ENCODE data around the gene GLYAT.
"Not testable (repeated sequence)": the region's sequence is repeated elsewhere in the genome, so short reads cannot be mapped to it uniquely, and the experiment has no call there.

Gene GLYAT

DNA sequence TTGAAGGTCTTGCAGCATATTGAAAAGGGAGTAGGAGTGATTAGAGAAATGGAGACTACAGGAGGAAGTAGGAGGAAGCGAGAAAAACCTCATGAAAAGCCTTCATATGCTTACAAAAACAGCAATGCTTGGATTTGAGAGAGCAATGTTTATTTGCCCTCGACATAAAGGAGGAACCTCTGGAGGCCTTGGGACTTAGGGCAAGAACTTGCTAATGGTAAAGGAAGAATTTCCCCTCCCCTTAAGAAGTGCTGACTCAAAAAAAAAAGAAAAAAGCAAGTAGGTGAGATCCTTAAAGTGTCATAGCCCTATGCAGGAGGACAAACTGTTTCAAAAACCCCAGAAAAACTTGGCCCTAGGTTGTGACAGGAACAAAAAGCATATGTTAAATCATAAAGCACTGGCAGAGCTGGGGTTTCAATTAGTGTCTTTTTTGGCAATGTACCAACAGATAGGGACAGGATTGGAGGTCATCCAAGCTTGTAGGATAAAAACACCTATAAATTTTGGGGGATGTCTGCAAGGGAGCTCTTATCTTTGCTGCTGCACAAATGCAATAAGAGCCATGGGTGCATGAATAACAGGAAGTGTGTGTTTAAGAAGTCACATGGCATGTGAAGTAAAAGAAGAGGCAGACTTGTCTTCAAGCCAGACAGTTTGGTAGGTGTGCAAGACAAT lies 4.9 kb downstream of the GLYAT start:
- Histone ChIP-seq H3K4me1 (ENCODE audit: control insufficient read depth in 2 of 2, insufficient read depth in 2 of 2, low read length in 2 of 2) (peaks cover 3 to 6% of the 10 kb centered on the region in 2 donors), H3K27me3 (ENCODE audit: control insufficient read depth in 2 of 2, insufficient read depth in 2 of 2, low read length in 2 of 2) (no peaks in the 10 kb centered on the region), H3K4me3 (ENCODE audit: low read length in 2 of 2) (no peak overlapping the region), H3K9me3 (ENCODE audit: control insufficient read depth in 2 of 2, low read length in 2 of 2) (no peaks in the 10 kb centered on the region), H3K27ac (ENCODE audit: low read depth in 2 of 2, low read length in 2 of 2) (no peak overlapping the region), H3K9ac (ENCODE audit: low read depth in 1 of 2, low read length in 2 of 2) (no peak overlapping the region), H3K36me3 (ENCODE audit: control insufficient read depth in 2 of 2, insufficient read depth in 2 of 2, low read length in 2 of 2) (no peaks in the 10 kb centered on the region)

DNA sequence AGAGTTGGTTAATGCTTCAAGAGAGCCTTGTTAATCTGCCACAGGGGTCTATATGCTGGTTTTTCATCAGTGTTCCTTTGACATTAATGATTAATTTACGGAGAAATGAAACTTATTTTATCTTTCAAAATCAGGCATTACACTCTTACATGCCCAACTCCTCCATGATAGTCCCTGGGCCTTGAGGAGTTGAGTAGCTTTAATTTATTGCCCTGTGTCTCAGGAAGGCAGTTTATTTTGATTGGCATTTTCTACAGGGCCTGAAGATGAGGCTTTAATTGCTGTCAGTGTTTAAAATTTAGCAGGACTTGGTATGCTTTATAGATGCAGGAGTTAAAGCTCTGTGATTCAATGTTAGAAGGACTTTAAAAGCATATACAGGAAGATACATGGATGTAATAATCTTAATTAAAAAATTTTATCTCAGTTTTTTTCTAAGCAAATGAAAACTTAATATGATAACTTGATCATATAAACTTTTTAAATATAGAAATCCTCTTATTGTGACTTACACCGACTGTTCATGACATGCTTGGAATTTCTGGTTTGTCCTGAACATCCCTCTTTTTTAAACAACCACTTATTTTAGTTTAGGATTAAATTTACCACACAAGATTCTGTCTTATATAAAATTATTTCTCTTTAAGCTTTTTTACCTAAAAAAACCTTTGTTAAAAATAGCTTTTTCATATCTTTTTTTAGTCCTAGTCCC lies 12.2 kb downstream of the GLYAT start:
- no peak overlapping the region for H3K4me3 ChIP-seq (ENCODE audit: low read length in 2 of 2)
- H3K27ac ChIP-seq (ENCODE audit: low read depth in 2 of 2, low read length in 2 of 2) = no peak overlapping the region
- H3K9me3 ChIP-seq (ENCODE audit: control insufficient read depth in 2 of 2, low read length in 2 of 2) = no peaks in the 10 kb centered on the region
- no peak overlapping the region for H3K9ac ChIP-seq (ENCODE audit: low read depth in 1 of 2, low read length in 2 of 2)
- H3K27me3 ChIP-seq (ENCODE audit: control insufficient read depth in 2 of 2, insufficient read depth in 2 of 2, low read length in 2 of 2) = no peaks in the 10 kb centered on the region
- H3K4me1 ChIP-seq (ENCODE audit: control insufficient read depth in 2 of 2, insufficient read depth in 2 of 2, low read length in 2 of 2) = no peaks in the 10 kb centered on the region
- no peaks in the 10 kb centered on the region for H3K36me3 ChIP-seq (ENCODE audit: control insufficient read depth in 2 of 2, insufficient read depth in 2 of 2, low read length in 2 of 2)

DNA sequence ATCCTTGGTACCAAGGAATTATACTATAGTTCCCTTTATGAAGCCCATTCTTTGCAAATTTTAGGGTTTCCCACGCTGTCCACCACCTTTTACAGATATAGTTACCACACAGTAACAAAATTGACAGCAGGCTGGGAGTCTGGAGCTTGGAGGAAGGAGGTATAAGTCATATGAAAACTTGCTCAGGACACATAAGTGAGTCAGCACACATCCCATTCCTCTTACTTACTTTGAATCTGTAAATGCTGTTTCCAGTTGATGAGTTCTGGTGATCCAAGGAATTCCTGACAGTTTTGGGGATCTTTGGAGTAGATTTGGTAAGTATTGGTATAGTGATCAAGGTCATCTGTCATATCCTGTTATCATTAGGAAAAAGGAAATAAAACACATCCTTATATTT lies 19.2 kb downstream of the GLYAT start:
- Histone ChIP-seq H3K4me1 (ENCODE audit: control insufficient read depth in 2 of 2, insufficient read depth in 2 of 2, low read length in 2 of 2) (no peaks in the 10 kb centered on the region), H3K9me3 (ENCODE audit: control insufficient read depth in 2 of 2, low read length in 2 of 2) (no peaks in the 10 kb centered on the region), H3K27ac (ENCODE audit: low read depth in 2 of 2, low read length in 2 of 2) (no peak overlapping the region), H3K9ac (ENCODE audit: low read depth in 1 of 2, low read length in 2 of 2) (no peak overlapping the region), H3K4me3 (ENCODE audit: low read length in 2 of 2) (no peak overlapping the region), H3K27me3 (ENCODE audit: control insufficient read depth in 2 of 2, insufficient read depth in 2 of 2, low read length in 2 of 2) (no peaks in the 10 kb centered on the region), H3K36me3 (ENCODE audit: control insufficient read depth in 2 of 2, insufficient read depth in 2 of 2, low read length in 2 of 2) (no peaks in the 10 kb centered on the region)

DNA sequence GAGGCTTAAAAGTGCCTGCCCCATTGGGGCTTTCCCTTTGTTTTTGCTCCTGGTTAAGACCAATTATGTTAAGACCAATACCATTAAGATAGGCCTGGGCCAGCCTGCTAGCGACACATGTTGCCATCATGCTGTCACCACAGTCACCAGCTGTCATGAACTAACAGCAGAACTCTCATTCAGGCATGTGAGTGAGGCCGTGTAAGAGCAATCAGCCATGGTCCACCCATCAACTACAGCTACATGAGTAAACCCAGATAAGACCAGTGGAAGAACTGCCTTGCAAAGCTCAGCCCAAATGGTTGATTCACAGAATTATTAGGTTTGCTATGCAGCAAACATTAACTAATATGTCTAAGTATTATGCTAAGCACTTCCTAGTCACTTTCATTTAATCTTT lies 19.9 kb downstream of the GLYAT start:
- H3K4me3 ChIP-seq (ENCODE audit: low read length in 2 of 2) = no peak overlapping the region
- H3K4me1 ChIP-seq (ENCODE audit: control insufficient read depth in 2 of 2, insufficient read depth in 2 of 2, low read length in 2 of 2) = no peaks in the 10 kb centered on the region
- H3K9ac ChIP-seq (ENCODE audit: low read depth in 1 of 2, low read length in 2 of 2) = no peak overlapping the region
- no peaks in the 10 kb centered on the region for H3K36me3 ChIP-seq (ENCODE audit: control insufficient read depth in 2 of 2, insufficient read depth in 2 of 2, low read length in 2 of 2)
- H3K27ac ChIP-seq (ENCODE audit: low read depth in 2 of 2, low read length in 2 of 2) = no peak overlapping the region
- no peaks in the 10 kb centered on the region for H3K27me3 ChIP-seq (ENCODE audit: control insufficient read depth in 2 of 2, insufficient read depth in 2 of 2, low read length in 2 of 2)
- no peaks in the 10 kb centered on the region for H3K9me3 ChIP-seq (ENCODE audit: control insufficient read depth in 2 of 2, low read length in 2 of 2)

DNA sequence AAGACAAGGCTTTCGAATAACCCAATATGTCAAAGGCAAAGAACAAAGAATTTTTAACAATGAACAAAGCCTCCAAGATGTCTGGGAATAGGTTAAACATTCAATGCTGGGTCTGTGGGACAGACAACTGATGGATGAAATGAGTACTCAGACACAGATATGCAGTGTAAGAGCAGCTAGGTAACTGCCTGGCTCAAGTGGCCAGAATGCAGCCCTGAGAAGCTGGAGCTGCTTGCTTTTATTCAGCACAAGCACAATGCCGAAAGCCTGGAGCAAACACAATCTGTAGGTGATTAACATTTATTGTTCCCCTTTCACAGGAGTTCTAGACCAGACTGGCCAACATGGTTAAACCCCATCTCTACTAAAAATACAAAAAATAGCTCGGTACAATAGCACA lies 24.0 kb downstream of the GLYAT start:
- no peak overlapping the region for H3K9ac ChIP-seq (ENCODE audit: low read depth in 1 of 2, low read length in 2 of 2)
- H3K27me3 ChIP-seq (ENCODE audit: control insufficient read depth in 2 of 2, insufficient read depth in 2 of 2, low read length in 2 of 2) = peaks cover 0 to 3% of the 10 kb centered on the region in 2 donors
- no peak overlapping the region for H3K4me3 ChIP-seq (ENCODE audit: low read length in 2 of 2)
- H3K9me3 ChIP-seq (ENCODE audit: control insufficient read depth in 2 of 2, low read length in 2 of 2) = no peaks in the 10 kb centered on the region
- H3K36me3 ChIP-seq (ENCODE audit: control insufficient read depth in 2 of 2, insufficient read depth in 2 of 2, low read length in 2 of 2) = no peaks in the 10 kb centered on the region
- no peak overlapping the region for H3K27ac ChIP-seq (ENCODE audit: low read depth in 2 of 2, low read length in 2 of 2)
- H3K4me1 ChIP-seq (ENCODE audit: control insufficient read depth in 2 of 2, insufficient read depth in 2 of 2, low read length in 2 of 2) = no peaks in the 10 kb centered on the region

DNA sequence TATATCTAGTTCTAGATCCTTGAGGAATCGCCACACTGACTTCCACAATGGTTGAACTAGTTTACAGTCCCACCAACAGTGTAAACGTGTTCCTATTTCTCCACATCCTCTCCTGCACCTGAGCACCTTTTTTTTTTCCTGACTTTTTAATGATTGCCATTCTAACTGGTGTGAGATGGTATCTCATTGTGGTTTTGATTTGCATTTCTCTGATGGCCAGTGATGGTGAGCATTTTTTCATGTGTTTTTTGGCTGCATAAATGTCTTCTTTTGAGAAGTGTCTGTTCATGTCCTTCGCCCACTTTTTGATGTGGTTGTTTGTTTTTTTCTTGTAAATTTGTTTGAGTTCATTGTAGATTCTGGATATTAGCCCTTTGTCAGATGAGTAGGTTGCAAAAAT lies 34.9 kb downstream of the GLYAT start:
- H3K36me3 ChIP-seq (ENCODE audit: control insufficient read depth in 2 of 2, insufficient read depth in 2 of 2, low read length in 2 of 2); H3K4me1 ChIP-seq (ENCODE audit: control insufficient read depth in 2 of 2, insufficient read depth in 2 of 2, low read length in 2 of 2); H3K4me3 ChIP-seq (ENCODE audit: low read length in 2 of 2): not testable (repeated sequence)

DNA sequence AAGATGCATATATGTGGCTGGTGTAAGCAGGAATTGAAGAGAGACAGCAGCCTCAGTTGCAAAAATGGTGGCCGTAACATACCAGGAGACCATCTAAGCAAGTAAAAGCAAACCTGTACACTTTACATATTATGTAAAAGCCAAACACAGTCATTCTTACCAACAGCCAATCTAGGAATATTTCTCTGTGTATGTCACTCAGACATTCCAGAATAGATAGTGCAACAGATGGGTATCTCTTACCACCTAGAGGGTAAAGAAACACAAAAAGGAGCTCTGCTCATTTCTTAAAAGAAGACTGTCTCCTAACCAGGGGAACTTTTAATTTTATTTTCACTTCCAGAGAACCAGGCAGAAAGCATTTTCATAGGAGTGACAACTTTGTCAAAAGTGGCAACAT lies 38.7 kb downstream of the GLYAT start:
- H3K9me3 ChIP-seq (ENCODE audit: control insufficient read depth in 2 of 2, low read length in 2 of 2) = no peaks in the 10 kb centered on the region
- no peaks in the 10 kb centered on the region for H3K27me3 ChIP-seq (ENCODE audit: control insufficient read depth in 2 of 2, insufficient read depth in 2 of 2, low read length in 2 of 2)
- H3K4me1 ChIP-seq (ENCODE audit: control insufficient read depth in 2 of 2, insufficient read depth in 2 of 2, low read length in 2 of 2) = no peaks in the 10 kb centered on the region
- H3K4me3 ChIP-seq (ENCODE audit: low read length in 2 of 2) = no peak overlapping the region
- no peaks in the 10 kb centered on the region for H3K36me3 ChIP-seq (ENCODE audit: control insufficient read depth in 2 of 2, insufficient read depth in 2 of 2, low read length in 2 of 2)
- H3K9ac ChIP-seq (ENCODE audit: low read depth in 1 of 2, low read length in 2 of 2) = no peak overlapping the region
- no peak overlapping the region for H3K27ac ChIP-seq (ENCODE audit: low read depth in 2 of 2, low read length in 2 of 2)

More for the DNA sequence above, 34.9 kb downstream of the GLYAT start:
- not testable (repeated sequence) for H3K9ac ChIP-seq (ENCODE audit: low read depth in 1 of 2, low read length in 2 of 2); H3K9me3 ChIP-seq (ENCODE audit: control insufficient read depth in 2 of 2, low read length in 2 of 2); H3K27ac ChIP-seq (ENCODE audit: low read depth in 2 of 2, low read length in 2 of 2); H3K27me3 ChIP-seq (ENCODE audit: control insufficient read depth in 2 of 2, insufficient read depth in 2 of 2, low read length in 2 of 2)

DNA sequence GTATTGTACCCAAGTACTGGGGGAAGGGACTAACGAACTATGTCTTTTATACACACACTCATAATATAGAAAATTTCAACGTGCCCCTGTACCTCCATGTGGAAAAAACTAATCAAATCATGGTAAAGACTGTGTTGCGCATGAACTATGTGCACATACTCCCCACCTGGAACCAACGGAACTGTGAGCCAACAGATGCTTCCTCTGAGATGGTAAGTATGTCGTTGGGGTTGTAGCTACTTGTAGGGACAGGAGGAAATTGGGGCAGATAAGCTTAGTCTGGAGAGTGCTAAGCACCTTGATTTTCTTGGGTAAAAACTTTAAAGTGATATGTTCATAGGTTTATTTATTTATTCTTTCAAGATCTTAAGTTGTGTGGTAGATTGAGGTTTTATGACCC lies 40.1 kb downstream of the GLYAT start:
- Histone ChIP-seq H3K36me3 (ENCODE audit: control insufficient read depth in 2 of 2, insufficient read depth in 2 of 2, low read length in 2 of 2) (no peaks in the 10 kb centered on the region), H3K27ac (ENCODE audit: low read depth in 2 of 2, low read length in 2 of 2) (no peak overlapping the region), H3K9ac (ENCODE audit: low read depth in 1 of 2, low read length in 2 of 2) (no peak overlapping the region), H3K27me3 (ENCODE audit: control insufficient read depth in 2 of 2, insufficient read depth in 2 of 2, low read length in 2 of 2) (no peaks in the 10 kb centered on the region), H3K9me3 (ENCODE audit: control insufficient read depth in 2 of 2, low read length in 2 of 2) (no peaks in the 10 kb centered on the region), H3K4me1 (ENCODE audit: control insufficient read depth in 2 of 2, insufficient read depth in 2 of 2, low read length in 2 of 2) (no peaks in the 10 kb centered on the region), H3K4me3 (ENCODE audit: low read length in 2 of 2) (no peak overlapping the region)

DNA sequence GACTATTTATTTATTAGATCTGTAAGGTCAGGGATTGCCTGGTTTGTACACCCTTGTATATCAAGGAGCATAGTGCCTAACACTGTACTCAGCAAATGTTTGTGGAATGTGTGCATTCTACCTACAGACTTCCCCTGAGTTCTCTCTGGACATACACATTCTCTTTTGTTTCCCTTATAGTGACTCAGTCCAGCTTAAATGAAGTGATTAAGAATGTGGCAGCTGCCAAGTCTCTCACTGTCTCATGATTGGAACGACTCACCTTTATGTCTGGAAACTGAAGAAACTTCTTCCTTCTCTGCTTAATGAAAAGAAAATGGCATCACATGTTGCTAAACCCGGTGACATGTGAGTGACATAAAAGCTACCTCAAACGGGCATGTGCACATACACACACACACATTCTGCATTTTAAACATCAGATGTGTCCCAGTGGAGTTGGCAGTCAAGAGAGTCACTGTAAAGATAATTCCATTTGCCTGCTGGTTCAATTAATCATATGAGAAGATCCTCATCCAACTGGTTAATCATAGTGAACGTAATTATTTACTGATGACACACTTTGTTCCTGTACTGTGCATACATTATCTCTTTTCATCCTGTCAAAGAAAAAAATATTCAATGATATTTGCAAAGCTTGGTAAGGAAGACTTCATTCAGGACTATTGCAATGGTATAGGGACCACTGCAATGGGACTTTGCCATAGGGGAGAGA lies 42.8 kb downstream of the GLYAT start:
- no peaks in the 10 kb centered on the region for H3K27me3 ChIP-seq (ENCODE audit: control insufficient read depth in 2 of 2, insufficient read depth in 2 of 2, low read length in 2 of 2)

DNA sequence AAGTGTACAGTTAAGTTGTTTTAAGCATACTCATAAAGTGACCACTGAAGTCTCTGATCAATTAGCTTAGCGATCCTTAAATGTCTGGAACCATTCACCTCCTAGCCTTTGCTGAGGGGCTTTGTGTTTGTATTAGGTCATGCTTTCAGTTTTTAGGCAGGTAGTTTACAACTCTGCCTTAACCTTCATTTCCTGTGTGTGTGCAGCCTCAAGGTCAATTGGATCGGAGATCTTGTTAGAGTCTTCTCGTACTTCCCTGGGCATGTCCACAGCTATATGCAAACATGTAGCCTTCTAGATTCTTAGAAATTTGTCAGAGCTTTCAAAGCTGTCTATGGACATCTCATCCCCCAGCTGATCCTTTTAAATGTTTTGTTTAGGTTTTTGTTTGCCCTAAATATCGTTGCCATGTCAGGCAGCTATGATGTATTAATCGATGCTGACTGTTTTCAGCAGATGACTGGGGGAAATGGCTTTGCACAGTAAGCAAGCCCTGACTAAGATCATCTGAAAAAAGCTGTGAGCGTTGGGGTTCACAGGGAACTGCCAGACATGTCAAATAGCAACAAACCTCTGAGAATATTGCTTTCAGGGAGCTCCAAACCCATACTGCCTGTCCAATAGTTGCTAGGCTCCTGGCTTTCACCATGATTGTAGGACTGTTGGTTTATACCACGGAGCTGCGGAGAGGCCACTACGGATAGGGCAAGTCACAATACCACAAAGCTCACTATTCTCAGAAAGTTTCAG lies 45.6 kb downstream of the GLYAT start:
- no peaks in the 10 kb centered on the region for H3K27me3 ChIP-seq (ENCODE audit: control insufficient read depth in 2 of 2, insufficient read depth in 2 of 2, low read length in 2 of 2)
- H3K4me1 ChIP-seq (ENCODE audit: control insufficient read depth in 2 of 2, insufficient read depth in 2 of 2, low read length in 2 of 2) = no peaks in the 10 kb centered on the region
- H3K9me3 ChIP-seq (ENCODE audit: control insufficient read depth in 2 of 2, low read length in 2 of 2) = no peaks in the 10 kb centered on the region
- no peak overlapping the region for H3K9ac ChIP-seq (ENCODE audit: low read depth in 1 of 2, low read length in 2 of 2)
- H3K27ac ChIP-seq (ENCODE audit: low read depth in 2 of 2, low read length in 2 of 2) = no peak overlapping the region
- H3K4me3 ChIP-seq (ENCODE audit: low read length in 2 of 2) = no peak overlapping the region
- H3K36me3 ChIP-seq (ENCODE audit: control insufficient read depth in 2 of 2, insufficient read depth in 2 of 2, low read length in 2 of 2) = no peaks in the 10 kb centered on the region

More for the DNA sequence above, 42.8 kb downstream of the GLYAT start:
- no peak overlapping the region for H3K27ac ChIP-seq (ENCODE audit: low read depth in 2 of 2, low read length in 2 of 2)
- H3K9me3 ChIP-seq (ENCODE audit: control insufficient read depth in 2 of 2, low read length in 2 of 2) = no peaks in the 10 kb centered on the region
- no peaks in the 10 kb centered on the region for H3K36me3 ChIP-seq (ENCODE audit: control insufficient read depth in 2 of 2, insufficient read depth in 2 of 2, low read length in 2 of 2)
- H3K4me1 ChIP-seq (ENCODE audit: control insufficient read depth in 2 of 2, insufficient read depth in 2 of 2, low read length in 2 of 2) = no peaks in the 10 kb centered on the region
- H3K4me3 ChIP-seq (ENCODE audit: low read length in 2 of 2) = no peak overlapping the region
- no peak overlapping the region for H3K9ac ChIP-seq (ENCODE audit: low read depth in 1 of 2, low read length in 2 of 2)

Data from mucosa of rectum (tissue), 2 donors.